ENCODE data around the gene USP40.

GRCh38 chr2:233426619-233427342 is 139.8 kb downstream of the USP40 start:
- TF ChIP-seq ARNT (IDR thresholded peaks at IDR 0.05) (no peak), SP1 (IDR thresholded peaks at IDR 0.05) (no peak), ZNF384 (IDR thresholded peaks at IDR 0.05) (no peak), SUZ12 (IDR thresholded peaks at IDR 0.05) (no peak), HDGF (IDR thresholded peaks at IDR 0.05; ENCODE audit: borderline replicate concordance) (no peak), ELF4 (IDR thresholded peaks at IDR 0.05) (no peak), TARDBP (IDR thresholded peaks at IDR 0.05) (no peak), FOXM1 (IDR thresholded peaks at IDR 0.05; ENCODE audit: borderline replicate concordance) (no peak), FOXA1 (IDR thresholded peaks at IDR 0.05) (no peak), PKNOX1 (IDR thresholded peaks at IDR 0.05) (no peak), LEF1 (IDR thresholded peaks at IDR 0.05; ENCODE audit: borderline replicate concordance) (no peak), FOXK2 (IDR thresholded peaks at IDR 0.05) (no peak)

Measured in HEK293T (cell line).